Stomach smooth muscle (tissue), 2 donors: ENCODE measurements around the gene KLHL21.
A peak's percentile ranks its signal among the peaks of the same experiment; 100 is the strongest.

ENCODE experiments used
- H3K27ac ChIP-seq: one replicate; pipeline ENCODE4 v1.7.0; 2013; ENCODE audit warnings: mild to moderate bottlenecking, low read length, inconsistent platforms
- H3K27me3 ChIP-seq, 2 donors: one replicate each; pipeline ENCODE4 v1.7.0; 2013; ENCODE audit warnings: low read length in 2 of 2; ENCODE audit not compliant: insufficient read depth in 2 of 2, control insufficient read depth in 1 of 2
- H3K36me3 ChIP-seq, 2 donors: one replicate each; pipeline ENCODE4 v1.7.0; 2013; ENCODE audit warnings: low read length in 2 of 2; ENCODE audit not compliant: control insufficient read depth in 2 of 2, insufficient read depth in 2 of 2
- H3K4me1 ChIP-seq: one replicate; pipeline ENCODE4 v1.7.0; 2013; ENCODE audit warnings: low read length; ENCODE audit not compliant: control insufficient read depth, insufficient read depth
- H3K4me3 ChIP-seq, 2 donors: one replicate each; pipeline ENCODE4 v1.7.0; 2013; ENCODE audit warnings: low read length in 2 of 2
- H3K9ac ChIP-seq, 2 donors: one replicate each; pipeline ENCODE4 v1.7.0; 2013; ENCODE audit warnings: low read length in 2 of 2, mild to moderate bottlenecking in 1 of 2
- H3K9me3 ChIP-seq, 2 donors: one replicate each; pipeline ENCODE4 v1.7.0; 2013; ENCODE audit warnings: low read length in 2 of 2; ENCODE audit not compliant: control insufficient read depth in 2 of 2
- donor health status: healthy.
- donor health status: Pancreatic carcinoma.

Gene KLHL21

DNA sequence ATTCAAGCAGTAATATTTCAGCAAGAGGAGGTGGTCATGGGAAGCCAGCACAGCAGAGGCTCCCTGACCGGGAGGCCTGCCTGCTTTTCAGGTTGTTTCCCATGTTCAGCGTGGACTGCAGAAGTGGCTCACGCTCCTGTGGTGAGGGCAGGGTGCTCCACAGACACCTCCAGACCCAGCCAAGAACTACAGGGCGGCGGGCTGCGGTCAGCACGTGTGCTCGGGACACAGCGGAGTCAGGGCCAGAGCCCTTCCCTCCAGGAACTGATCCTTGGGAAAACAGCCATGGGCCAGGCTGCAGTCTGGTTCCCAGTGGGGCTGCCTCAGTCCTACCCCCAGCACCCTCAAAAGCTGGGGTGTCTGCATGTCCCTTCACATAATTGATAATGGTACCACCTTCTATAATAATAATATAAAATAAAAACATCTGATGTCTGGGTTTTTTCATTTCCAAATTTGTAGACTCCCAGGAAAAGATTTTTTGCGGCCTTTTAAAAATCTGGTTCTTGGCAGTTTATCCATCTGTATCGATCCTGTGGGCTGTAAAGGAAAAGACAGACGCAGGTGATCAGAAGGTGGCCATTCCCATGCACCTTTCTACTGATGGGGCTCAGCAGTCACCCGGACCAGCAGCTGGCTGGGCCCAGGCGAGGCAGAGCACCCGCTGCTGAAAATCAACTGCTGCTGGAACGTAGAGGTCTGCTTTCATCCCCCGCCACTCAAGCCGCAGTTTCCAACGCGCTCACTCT lies 32.7 kb upstream of the KLHL21 start:
- Histone ChIP-seq H3K27me3 (no peaks in the 10 kb centered on the region), H3K9me3 (no peaks in the 10 kb centered on the region), H3K27ac (no peak overlapping the region), H3K4me1 (peaks cover 10% of the 10 kb centered on the region), H3K36me3 (peaks cover 46 to 56% of the 10 kb centered on the region in 2 donors), H3K4me3 (no peak overlapping the region), H3K9ac (no peak overlapping the region)

DNA sequence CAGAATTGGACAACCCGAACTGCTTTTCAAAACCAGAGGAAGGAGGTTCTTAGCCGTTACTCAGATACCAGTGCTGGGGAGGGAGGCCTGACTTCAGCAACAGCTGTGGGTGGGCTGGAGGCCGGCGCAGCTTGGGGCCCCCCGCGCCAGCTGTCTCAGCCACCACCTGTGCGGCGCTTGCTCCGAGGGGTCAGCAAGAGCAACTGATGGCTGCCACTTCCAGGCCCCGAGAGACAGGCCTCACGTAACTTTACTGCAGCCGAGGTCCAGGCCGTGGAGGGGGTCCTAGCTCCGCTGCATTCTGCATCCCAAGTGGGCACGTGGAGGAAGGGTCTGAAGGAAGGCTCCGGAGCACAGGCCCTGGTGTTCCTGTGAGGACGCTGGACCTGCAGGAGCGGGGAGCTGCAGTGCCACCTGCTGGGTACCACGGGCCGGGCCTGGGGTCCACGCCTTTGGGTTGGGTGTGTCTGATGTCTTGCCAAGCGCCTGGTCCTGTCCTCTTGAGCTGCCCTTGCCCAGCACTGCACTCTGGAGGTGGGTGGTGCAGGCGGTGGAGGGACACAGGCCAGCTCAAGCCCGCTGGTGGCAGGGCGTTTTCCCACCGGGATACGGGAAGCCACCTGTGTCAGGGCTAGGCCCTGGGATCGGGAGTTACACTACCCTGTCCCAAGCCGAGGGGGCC lies 31.8 kb upstream of the KLHL21 start:
- no peak overlapping the region for H3K27ac ChIP-seq
- peaks cover 10% of the 10 kb centered on the region for H3K4me1 ChIP-seq
- no peaks in the 10 kb centered on the region for H3K27me3 ChIP-seq
- H3K9me3 ChIP-seq = no peaks in the 10 kb centered on the region
- peaks cover 47 to 55% of the 10 kb centered on the region in 2 donors for H3K36me3 ChIP-seq
- no peak overlapping the region for H3K4me3 ChIP-seq
- H3K9ac ChIP-seq = no peak overlapping the region

- Histone ChIP-seq H3K36me3 (peaks cover 62 to 64% of the 10 kb centered on the region in 2 donors), H3K4me1 (peaks cover 9% of the 10 kb centered on the region)
Observed at GRCh38 chr1:6632588-6633514, 30.2 kb upstream of the KLHL21 start.

GRCh38 chr1:6631058-6631457 lies 28.4 kb upstream of the KLHL21 start:
- no peaks in the 10 kb centered on the region for H3K27me3 ChIP-seq
- no peaks in the 10 kb centered on the region for H3K9me3 ChIP-seq
- no peak overlapping the region for H3K4me3 ChIP-seq
- no peak overlapping the region for H3K9ac ChIP-seq
- peaks cover 18% of the 10 kb centered on the region for H3K4me1 ChIP-seq
- H3K27ac ChIP-seq = no peak overlapping the region
- H3K36me3 ChIP-seq = peaks cover 52 to 58% of the 10 kb centered on the region in 2 donors

More at GRCh38 chr1:6632588-6633514, 30.2 kb upstream of the KLHL21 start:
- no peak overlapping the region for H3K4me3 ChIP-seq
- H3K27me3 ChIP-seq = no peaks in the 10 kb centered on the region
- no peaks in the 10 kb centered on the region for H3K9me3 ChIP-seq
- no peak overlapping the region for H3K27ac ChIP-seq
- no peak overlapping the region for H3K9ac ChIP-seq

- Histone ChIP-seq H3K4me1 (peaks cover 19% of the 10 kb centered on the region), H3K9ac (no peak overlapping the region), H3K27ac (no peak overlapping the region), H3K4me3 (no peak overlapping the region), H3K27me3 (no peaks in the 10 kb centered on the region), H3K9me3 (no peaks in the 10 kb centered on the region), H3K36me3 (peaks cover 44 to 55% of the 10 kb centered on the region in 2 donors)
Observed at GRCh38 chr1:6630027-6630426, 27.4 kb upstream of the KLHL21 start.

DNA sequence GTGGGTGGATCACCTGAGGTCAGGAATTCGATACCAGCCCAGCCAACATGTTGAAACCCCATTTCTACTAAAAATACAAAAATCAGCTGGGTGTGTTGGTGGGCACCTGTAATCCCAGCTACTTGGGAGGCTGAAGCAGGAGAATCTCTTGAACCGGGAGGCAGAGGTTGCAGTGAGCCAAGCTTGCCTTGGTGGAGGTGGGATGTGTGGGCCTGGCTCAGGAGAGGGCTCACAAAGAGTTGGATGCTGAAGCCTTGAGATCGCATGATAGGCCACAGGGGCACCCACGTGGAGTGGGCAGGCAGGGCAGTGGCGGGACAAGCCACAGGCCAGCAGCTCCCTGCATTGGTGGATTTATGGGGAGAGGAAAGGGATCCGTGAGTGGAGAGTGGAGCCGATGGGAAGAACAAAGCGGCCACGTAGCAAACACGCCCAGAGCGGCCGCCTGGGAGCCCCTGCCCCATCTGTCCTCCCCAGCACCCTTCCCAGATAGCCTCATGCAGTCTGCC lies 26.4 kb upstream of the KLHL21 start:
- H3K4me1 ChIP-seq = peaks cover 22% of the 10 kb centered on the region
- peaks cover 42 to 46% of the 10 kb centered on the region in 2 donors for H3K36me3 ChIP-seq
- H3K9ac ChIP-seq = no peak overlapping the region
- no peaks in the 10 kb centered on the region for H3K9me3 ChIP-seq
- H3K27ac ChIP-seq = no peak overlapping the region
- no peaks in the 10 kb centered on the region for H3K27me3 ChIP-seq
- H3K4me3 ChIP-seq = no peak overlapping the region

DNA sequence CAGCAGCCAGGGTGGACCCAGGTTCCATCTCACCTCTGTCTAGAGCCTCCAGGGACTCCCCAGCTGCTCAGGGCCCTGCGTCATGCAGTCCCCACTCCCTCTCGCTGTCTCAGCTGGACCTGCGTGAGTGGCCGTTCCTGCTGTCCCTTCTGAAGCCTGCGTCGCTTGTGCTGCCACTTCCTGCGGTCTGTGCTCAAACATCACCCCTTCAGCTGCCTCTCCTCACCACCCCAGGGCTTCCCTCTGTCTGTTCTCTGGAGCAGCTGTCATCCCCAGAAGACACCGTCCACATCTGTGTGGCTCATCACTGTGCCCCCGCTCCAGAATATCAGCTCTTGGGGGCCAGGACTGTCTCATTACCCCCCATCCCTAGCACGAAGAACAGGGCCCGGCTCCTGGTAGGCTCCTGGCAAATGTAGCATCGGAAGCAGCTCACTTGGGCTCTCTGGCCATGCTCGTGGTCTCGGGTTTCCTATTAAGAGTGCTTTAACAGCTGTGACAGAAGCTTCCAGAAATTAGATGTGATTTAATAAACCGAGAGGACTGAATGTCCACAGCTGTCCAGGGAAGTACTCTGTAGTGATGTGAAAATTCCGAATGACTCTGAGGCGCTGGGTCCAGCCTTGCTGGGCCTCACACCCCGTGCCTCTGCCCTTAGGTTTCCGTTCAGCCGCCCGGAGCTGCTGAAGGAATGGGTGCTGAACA lies 25.3 kb upstream of the KLHL21 start:
- no peaks in the 10 kb centered on the region for H3K27me3 ChIP-seq
- H3K4me3 ChIP-seq = no peak overlapping the region
- H3K9me3 ChIP-seq = no peaks in the 10 kb centered on the region
- H3K36me3 ChIP-seq = peaks cover 40 to 41% of the 10 kb centered on the region in 2 donors
- no peak overlapping the region for H3K9ac ChIP-seq
- no peak overlapping the region for H3K27ac ChIP-seq
- H3K4me1 ChIP-seq = peaks cover 22% of the 10 kb centered on the region

GRCh38 chr1:6627031-6627430 lies 24.4 kb upstream of the KLHL21 start:
- Histone ChIP-seq H3K4me1 (peaks cover 22% of the 10 kb centered on the region), H3K36me3 (peaks cover 32 to 36% of the 10 kb centered on the region in 2 donors), H3K9me3 (no peaks in the 10 kb centered on the region), H3K27ac (no peak overlapping the region), H3K9ac (no peak overlapping the region), H3K27me3 (no peaks in the 10 kb centered on the region), H3K4me3 (no peak overlapping the region)

DNA sequence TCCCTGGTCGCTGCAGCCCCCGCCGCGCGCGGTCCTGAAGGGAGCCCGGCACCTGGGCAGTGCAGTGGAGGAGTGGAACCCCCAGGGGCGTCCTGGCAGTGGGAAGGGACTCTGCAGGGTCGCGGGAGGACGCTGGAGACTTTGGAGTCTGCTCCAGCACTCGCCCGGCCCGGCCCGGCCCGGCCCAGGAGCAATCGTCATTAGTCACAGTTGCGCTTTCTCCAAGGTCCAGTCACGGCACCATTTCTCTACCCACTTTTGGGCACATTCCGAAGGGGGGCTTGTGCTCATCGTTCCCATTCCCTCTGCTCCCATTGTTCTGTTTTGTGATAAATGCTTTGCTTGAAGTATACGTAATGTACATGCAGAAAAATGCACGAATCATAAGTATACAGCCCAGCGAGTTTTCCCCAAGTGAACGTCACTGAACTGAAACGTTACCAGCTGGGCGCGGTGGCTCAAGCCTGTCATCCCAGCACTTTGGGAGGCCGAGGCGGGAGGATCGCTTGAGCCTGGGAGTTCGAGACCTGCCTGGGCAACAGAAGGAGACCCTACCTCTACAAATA lies 23.0 kb upstream of the KLHL21 start:
- no peaks in the 10 kb centered on the region for H3K9me3 ChIP-seq
- H3K27me3 ChIP-seq = no peaks in the 10 kb centered on the region
- peak overlapping the region; percentile 83 for H3K27ac ChIP-seq
- H3K4me1 ChIP-seq = peaks cover 22% of the 10 kb centered on the region
- H3K36me3 ChIP-seq = peaks cover 39 to 44% of the 10 kb centered on the region in 2 donors
- H3K9ac ChIP-seq = peak overlapping the region; percentile 78 to 79
- peak overlapping the region; percentile 56 to 81 for H3K4me3 ChIP-seq
